GM21737 (cell line): ENCODE data around the gene ATM.
"Not testable (repeated sequence)": the region's sequence is repeated elsewhere in the genome, so short reads cannot be mapped to it uniquely, and the experiment has no call there.

Experiments
- ATAC-seq: cut with Tn5 transposase; IDR thresholded peaks from one replicate; pipeline ENCODE4 v1.9.1; 2021; ENCODE audit warnings: mild to moderate bottlenecking, moderate library complexity; ENCODE audit not compliant: unreplicated experiment

The ATM gene

DNA sequence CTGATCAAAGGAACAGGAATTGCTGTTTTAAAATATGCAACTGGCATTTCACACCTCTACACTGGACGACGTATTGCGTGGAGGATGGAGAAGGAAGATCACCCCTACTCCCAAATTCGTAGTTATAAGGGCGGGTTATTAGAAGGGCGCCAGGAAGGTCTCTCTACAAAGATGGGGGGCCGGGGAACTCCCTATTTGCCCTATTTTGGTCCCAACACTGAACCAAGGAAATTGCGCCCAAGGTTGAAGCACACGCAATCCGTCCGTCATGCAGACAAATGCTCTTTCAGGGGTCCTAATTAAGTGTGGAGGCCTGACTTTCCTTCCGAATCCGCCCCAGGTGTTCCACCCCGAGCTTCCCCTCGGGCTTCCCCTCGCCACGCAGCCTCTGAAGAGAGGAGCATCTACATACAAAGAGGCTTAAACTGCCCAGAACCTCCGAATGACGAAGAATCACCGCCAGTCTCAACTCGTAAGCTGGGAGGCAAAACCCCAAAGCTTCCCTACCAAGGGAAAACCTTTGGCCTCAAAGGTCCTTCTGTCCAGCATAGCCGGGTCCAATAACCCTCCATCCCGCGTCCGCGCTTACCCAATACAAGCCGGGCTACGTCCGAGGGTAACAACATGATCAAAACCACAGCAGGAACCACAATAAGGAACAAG, 825 bp upstream of the ATM start:
- ATAC-seq: peak; percentile 1

DNA sequence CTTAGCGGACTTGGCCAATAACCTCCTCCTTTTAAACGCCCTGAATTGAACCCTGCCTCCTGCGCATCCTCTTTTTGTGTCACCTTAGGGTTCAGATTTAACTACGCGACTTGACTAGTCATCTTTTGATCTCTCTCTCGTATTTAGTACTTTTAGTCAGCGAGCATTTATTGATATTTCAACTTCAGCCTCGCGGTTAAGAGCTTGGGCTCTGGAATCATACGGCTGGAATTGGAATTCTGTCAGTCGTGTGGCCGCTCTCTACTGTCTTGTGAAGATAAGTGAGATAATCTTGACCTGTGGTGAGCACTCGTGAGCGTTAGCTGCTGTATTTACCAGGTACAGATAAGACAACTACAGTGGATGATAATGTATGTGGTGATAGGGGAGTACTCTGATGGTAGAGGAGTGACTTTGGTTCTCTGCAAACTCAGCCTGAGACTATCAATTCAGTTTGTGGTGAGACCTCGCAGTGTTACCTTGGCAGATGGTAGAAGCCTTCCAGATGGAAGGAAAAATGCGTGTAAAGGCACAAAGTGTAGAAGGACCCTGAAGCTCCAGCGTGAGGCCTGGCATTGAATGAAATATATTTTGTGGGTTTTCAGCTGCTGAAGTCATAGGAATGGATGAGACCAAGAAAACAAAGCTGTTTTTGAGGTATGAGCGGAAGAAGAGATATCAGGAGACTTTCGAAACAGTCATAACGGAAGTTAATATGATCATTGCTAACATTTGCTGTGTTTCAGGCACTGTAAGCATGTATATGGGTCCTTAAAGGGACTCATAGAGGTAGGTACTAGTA, 682 bp downstream of the ATM start:
- ATAC-seq: peak; percentile 14

DNA sequence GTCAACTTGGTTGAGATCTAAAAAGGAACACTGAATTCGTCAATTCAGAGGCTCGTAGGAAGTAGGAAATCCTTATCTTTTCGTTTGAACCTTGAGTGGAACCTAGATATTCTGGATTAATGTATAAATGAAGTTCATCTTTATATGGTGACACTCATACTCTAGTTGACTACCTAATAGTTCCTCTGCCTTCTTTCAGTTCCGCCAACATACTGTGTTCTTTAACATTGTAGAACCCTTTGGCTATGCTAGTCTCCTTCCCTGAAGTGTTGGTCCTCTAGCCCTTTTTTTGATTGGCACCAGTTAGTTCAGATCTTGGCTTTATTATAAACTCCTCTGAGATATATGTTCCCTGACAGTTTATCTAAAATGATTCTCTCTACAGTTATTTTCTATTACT, 1.5 kb downstream of the ATM start:
- no peak for ATAC-seq

DNA sequence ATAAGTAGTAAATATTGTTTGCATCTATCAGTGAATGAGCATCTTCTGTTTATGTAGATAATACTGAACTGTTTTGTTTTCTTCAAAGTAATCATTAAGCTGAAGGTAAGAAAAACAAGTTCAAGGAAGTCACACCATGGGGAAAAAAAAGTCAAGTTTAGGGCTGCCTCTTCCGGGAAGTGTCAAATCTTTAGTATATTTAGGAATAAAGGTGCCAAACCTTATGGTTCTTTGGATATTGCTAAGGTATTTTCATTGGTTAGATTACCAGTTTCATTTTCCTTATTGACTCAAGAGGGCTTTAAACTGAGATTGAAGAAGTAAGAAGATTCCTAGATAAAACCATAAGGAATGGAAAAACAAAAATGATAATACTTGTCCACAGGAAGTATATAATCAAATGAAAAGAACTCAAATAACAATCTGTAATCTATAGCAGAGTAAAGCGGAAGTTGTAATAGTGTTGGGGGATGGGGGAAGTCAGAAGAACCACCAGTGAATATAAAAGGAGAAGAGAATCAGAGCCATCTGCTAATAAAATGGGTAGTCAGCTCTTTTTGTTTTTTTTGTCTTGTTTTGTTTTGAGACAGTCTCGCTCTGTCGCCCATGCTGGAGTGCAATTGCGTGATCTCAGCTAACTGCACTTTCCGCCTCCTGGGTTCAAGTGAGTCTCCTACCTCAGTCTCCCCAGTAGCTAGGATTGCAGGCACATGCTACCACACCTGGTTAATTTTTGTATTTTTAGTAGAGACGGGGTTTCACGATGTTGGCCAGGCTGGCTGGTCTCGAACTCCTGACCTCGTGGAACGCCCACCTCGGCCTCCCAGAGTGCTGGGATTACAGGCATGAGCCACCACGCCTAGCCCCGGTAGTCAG, 2.3 kb downstream of the ATM start:
- no peak for ATAC-seq

DNA sequence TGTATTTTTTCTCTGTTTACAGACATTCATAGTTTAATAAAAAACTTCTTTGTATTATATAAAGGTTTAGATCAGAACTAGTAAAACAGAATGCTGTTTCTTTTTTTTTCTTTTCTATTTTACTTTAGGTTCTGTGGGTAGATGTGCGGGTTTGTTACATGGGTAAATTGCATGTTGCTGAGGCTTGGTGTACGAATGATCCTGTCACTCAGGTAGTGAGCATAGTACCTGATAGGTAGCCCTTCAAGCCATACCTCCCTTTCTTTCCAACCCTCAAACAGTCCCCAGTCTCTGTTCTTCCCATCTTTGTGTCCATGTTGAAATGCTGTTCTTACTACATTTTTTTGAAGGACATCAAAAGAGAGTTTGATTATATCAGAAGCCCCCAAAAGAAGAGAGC, 3.2 kb downstream of the ATM start:
- ATAC-seq: no peak

DNA sequence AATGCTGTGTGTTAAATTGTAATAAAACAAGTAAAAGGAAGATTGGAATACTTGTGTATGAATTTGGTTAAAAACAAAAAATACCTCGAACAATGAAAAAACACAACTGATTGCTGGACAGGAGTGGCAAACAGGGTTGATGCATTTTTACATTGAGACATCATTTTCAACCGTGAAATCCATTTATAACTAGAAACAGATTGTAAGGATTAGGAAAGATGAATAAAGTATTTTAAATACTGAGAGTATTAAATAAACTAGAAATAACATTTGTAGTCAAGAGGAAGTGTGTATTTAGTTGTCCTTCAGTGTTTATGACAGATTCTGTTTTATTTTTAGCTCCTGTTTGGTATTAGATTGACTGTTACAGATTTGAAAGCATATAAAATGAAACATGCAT, 5.4 kb downstream of the ATM start:
- no peak for ATAC-seq

DNA sequence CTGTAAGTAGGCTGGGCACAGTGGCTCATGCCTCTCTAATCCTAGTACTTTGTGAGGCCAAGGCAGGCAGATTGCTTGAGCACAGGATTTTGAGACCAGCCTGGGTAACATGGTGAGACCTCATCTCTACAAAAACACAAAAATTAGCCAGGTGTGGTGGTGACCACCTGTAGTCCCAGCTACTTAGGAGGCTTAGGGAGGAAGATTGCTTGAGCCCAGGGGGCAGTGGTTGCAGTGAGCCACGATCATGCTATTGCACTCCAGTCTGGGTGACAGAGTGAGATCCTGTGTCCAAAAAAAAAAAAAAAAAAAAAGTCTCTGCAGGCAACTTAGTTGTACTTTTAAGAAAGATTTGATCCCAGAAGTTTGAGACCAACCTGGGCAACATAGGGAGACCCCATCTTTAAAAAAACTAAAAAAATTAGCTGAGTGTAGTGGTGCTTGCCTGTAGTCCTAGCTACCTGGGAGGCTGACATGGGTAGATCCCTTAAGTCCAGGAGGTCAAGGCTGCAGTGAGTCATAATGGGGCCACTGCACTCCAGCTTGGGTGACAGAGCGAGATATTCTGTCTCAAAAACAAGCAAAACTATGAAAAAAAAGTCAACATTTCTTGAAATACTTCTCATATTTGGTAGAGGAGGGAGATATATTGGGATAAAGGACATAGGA, 10.5 kb downstream of the ATM start:
- no peak for ATAC-seq

DNA sequence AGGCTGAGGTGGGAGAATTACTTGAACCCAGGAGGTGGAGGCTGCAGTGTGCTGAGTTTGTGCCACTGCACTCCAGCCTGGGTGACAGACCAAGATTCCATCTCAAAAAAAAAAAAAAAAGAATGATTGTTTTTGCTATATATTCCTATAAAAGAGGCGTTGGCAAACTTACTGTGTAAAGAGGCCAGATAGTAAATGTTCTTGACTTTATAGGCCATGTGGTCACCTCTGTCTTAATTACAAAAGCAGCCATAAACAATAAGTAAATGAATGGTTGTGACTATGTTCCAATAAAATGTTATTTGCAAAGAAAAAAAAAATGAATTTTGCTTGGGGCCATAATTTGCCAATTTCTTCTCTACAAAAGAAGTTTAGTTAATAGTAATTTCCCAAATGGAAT, 12.3 kb downstream of the ATM start:
- no peak for ATAC-seq

DNA sequence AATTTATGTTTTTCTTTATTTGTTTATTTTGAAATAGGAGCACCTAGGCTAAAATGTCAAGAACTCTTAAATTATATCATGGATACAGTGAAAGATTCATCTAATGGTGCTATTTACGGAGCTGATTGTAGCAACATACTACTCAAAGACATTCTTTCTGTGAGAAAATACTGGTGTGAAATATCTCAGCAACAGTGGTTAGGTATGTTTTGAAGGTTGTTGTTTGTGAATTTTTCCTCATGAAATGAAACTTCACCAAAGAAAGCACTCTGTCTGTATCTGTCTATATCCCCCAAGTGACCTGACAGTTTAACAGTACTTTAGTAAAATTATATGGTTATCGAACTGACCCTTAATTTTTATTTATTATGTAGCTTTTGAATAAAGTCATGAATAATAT, 12.8 kb downstream of the ATM start:
- ATAC-seq: no peak

DNA sequence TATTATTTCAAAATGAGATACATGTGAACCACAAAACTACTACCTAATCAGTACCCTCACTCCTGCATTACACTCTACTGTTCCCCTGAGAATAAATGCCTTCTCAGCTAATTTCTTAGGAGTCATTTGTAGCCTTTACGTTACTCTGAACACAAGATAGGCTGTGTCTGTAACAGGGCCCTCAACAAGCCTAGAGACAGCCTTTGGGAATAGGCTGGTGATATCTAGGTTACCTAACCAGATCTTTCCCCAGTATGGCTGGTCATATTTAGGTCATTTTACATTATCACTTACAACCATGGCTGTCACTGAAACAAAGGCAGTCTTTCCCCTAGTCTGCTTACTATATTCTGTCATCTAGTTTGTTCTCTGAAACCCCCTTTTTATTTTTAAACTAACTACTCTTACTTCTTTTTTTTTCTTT, 14.2 kb downstream of the ATM start:
- peak; percentile 62 for ATAC-seq

DNA sequence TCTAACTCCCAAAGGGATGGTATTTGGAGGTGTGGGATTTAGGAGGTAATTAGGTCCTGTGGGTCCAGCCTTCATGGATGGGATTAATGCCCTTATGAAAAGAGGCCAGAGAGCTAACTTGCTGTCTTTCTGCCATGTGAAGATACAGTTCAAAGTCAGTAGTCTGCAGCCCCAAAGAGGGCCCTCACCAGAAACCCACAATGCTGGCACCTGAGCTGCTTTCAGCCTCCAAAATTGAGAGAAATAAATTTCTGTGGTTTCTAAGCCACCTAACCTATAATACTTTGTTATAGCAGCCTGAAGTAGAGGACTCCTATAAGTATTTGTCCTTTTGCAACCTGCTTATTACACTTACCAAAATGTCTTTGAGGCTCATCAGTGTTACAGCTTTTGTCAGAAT, 16.2 kb downstream of the ATM start:
- no peak for ATAC-seq

DNA sequence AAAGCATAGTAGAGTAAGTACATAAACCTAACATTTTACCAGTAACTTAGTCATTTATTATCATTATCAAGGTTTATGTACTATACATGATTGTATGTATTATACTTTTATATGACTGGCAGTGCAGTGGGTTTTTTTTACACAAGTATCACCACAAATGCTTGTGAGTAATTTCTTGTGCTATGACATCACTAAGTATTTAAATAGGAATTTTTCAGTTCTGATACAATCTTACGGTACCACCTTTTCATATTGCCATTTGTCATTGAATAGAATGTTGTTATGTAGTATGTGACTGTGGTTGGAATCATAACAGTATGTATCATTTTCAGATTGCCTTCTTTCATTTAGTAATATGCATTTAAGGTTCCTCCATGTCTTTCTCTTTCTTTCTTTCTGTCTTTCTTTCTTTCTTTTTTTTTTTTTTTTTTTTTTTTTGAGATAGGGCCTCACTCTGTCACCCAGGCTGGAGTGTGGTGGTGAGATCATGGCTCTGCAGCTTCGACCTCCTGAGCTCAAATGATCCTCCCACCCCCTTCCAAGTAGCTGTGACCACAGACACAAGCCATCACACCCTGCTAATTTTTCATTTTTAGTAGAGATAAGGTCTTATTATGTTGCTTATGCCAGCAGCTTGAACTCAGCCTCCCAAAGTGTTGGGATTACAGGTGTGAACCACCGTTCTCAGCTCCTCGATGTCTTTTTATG, 18.6 kb downstream of the ATM start:
- ATAC-seq: no peak

DNA sequence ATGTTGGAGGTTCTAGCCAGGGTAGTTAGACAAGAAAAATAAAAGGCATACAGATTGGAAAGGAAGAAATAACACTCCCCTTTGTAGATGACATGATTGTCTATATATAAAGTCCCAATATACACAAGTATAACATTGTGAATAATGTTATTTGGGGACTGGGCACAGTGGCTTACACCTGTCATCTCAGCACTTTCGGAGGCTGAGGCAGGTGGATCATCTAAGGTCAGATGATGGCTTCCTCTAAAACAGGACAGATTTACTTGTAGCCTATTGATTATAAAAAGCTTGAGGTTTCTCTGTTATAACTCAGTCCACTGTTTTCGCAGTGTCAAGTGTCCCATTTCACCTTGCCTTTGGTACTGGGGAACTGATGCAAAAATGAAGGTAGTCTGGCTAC, 19.6 kb downstream of the ATM start:
- no peak for ATAC-seq

DNA sequence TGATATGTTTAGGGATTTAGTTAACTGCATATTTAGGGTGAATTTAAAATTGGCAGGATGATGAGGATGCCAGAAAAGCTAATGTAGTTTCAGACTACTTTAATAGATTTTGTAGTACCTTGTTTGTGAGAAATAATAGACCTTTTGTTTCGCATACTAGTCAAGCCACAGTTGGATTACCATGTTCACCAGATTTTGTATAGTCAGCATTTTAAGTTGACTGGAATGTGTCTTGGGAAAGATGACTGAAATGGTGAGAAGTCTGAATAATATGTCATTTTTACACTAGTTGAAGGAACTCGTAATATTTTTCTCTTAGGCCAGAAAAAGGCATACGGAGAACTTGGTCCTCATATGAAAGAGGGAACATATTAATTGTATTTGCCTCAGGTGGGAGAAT, 23.4 kb downstream of the ATM start:
- no peak for ATAC-seq

DNA sequence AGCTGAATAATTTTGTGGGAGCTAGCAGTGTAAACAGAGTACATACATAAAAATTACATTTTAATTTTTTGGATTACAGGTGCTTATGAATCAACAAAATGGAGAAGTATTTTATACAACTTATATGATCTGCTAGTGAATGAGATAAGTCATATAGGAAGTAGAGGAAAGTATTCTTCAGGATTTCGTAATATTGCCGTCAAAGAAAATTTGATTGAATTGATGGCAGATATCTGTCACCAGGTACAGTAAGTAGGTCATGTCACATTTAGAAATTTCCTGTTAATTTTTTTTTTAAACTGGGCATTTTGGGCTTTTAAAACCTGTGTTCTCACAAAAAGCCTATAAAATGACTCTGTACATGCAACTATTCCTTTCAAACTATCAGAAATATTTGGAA, 24.0 kb downstream of the ATM start:
- ATAC-seq: no peak

DNA sequence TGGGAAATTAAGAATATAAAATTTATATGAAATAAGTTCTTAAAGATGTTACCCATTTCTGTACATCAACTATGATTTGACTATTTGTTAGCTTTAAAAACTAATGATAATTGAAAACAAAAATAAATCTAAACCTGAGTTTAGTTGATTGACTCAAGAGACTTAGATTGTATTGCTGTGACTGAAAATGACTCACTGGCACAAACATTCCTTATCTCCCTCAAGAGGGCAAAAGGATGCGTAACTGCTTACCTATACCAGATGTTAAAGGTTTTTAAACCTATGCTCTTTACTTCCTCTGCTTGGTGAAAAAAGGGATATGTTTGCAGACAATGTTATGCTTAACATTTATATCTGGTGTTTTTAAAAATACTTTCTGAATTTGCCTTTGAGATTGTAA, 30.3 kb downstream of the ATM start:
- no peak for ATAC-seq

DNA sequence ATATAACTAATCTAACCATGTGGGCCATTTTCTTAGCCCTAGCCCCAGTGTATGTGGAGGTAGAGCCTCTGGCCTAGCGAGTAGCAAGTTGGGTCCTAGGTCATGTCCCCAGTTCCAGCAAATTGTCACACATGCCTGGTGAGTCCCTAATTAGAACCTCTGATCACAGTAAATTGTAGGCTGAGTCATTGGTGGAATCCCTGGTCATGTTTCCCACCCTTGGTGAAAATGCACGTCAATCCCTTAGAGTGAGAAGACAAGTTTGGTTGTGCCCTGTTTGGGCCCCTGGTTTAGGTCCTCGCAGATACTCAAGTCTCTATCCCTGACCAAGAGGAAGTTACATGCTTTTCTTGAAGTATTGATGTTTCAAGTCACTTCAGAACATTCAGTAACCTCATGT, 46.7 kb downstream of the ATM start:
- ATAC-seq: no peak

DNA sequence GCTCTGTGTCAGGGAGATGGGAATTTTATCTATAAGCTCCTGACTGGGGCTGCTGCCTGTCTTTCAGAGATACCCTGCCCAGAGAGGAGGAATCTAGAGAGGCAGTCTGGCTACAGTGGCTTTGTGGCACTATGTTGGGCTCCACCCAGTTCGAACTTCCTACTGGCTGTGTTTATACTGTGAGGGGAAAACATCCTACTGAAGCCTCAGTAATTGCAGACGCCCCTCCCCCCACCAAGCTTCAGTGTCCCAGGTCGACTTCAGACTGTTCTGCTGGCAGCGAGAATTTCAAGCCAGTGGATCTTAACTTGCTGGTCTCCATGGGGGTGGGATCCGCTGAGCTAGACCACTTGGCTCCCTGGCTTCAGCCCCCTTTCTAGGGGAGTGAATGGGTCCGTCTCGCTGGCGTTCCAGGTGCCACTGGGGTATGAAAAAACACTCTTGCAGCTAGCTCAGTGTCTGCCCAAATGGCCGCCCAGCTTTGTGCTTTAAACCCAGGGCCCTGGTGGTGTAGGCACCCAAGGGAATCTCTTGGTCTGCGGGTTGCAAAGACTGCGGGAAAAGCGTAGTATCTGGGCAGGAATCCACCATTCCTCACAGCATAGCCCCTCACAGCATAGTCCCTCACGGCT, 54.2 kb downstream of the ATM start:
- not testable (repeated sequence) for ATAC-seq

DNA sequence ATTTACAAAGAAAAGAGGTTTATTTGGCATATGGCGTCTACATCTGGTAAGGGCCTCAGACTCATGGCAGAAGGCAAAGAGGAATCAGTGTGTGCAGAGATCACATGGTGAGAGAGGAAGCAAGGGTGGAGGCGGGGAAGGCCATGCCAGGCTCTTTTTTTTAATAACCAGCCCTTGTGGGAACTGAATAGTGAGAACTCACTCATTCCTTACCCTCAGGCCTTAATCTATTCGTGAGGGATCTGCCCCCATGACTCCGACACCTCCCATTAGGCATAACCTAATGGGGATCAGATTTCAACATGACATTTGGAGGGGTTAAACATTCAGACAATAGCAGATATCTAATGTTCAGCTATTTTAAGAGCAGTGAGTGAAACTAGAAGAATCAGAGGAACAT, 55.7 kb downstream of the ATM start:
- ATAC-seq: no peak

DNA sequence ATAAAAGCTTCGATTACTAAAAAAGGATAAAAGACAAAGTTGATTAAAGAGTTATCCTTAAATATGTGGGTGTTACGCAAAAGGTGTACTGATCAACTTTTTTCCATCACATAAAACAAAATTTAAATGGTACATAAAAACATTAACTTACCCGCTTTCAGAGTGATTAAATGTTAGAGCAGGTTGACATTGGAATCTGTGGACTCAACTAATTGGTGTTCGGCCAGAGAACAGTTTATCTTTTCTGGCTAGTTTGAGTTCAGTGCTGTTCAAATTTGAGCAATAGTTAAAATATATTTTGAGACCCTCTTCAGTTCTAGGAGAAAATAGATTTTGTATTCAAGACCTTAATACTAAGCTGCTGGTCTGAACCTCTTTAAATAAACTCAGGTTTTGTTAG, 56.1 kb downstream of the ATM start:
- ATAC-seq: no peak
